Trophoblast cell (in vitro differentiated cells and primary cell): ENCODE results near the gene TMEM127.
"Not testable (repeated sequence)": the region's sequence is repeated elsewhere in the genome, so short reads cannot be mapped to it uniquely, and the experiment has no call there.

Experiments
- DNase-seq, 2 donors: peaks; one replicate each; pipeline ENCODE4 v3.0.0-alpha.2; 2016
- H2AFZ ChIP-seq: 2 replicates; pipeline ENCODE4 v1.6.1; 2013; ENCODE audit warnings: low read length, moderate library complexity, mild to moderate bottlenecking; ENCODE audit not compliant: insufficient read depth, poor library complexity
- H2AK5ac ChIP-seq: 2 replicates; pipeline ENCODE4 v1.6.1; 2013; ENCODE audit warnings: mild to moderate bottlenecking, low read length
- H2BK120ac ChIP-seq: 2 replicates; pipeline ENCODE4 v1.6.1; 2013; ENCODE audit warnings: low read length, mild to moderate bottlenecking, moderate library complexity; ENCODE audit not compliant: insufficient read depth, poor library complexity
- H2BK12ac ChIP-seq: 2 replicates; pipeline ENCODE4 v1.6.1; 2013; ENCODE audit warnings: mild to moderate bottlenecking, low read length, moderate library complexity
- H2BK5ac ChIP-seq: 2 replicates; pipeline ENCODE4 v1.6.1; 2013; ENCODE audit warnings: low read length, low read depth, moderate library complexity, mild to moderate bottlenecking; ENCODE audit not compliant: poor library complexity
- H3K14ac ChIP-seq: 2 replicates; pipeline ENCODE4 v1.6.1; 2013; ENCODE audit warnings: mild to moderate bottlenecking, low read length
- H3K18ac ChIP-seq: 2 replicates; pipeline ENCODE4 v1.6.1; 2013; ENCODE audit warnings: mild to moderate bottlenecking, low read length
- H3K23ac ChIP-seq: 2 replicates; pipeline ENCODE4 v1.6.1; 2013; ENCODE audit warnings: low read length
- H3K27ac ChIP-seq: 2 replicates; pipeline ENCODE4 v1.5.1; 2013; ENCODE audit warnings: low read depth, mild to moderate bottlenecking, inconsistent platforms, low read length, moderate library complexity
- H3K27me3 ChIP-seq: 2 replicates; pipeline ENCODE4 v1.6.1; 2013; ENCODE audit warnings: inconsistent platforms, mild to moderate bottlenecking, low read length, moderate library complexity; ENCODE audit not compliant: insufficient read depth
- H3K36me3 ChIP-seq, 2 experiments: 1 replicate in 1 of 2; 2 replicates in 1 of 2; pipeline ENCODE4 v1.6.1; 2013; ENCODE audit warnings: low read length in 2 of 2, mild to moderate bottlenecking in 2 of 2, moderate library complexity in 1 of 2; ENCODE audit not compliant: insufficient read depth in 2 of 2, control insufficient read depth in 1 of 2
- H3K4ac ChIP-seq: 2 replicates; pipeline ENCODE4 v1.6.1; 2013; ENCODE audit warnings: low read depth, mild to moderate bottlenecking, low read length, moderate library complexity
- H3K4me1 ChIP-seq, 2 experiments: 1 replicate in 1 of 2; 2 replicates in 1 of 2; pipeline ENCODE4 v1.6.1; 2013; ENCODE audit warnings: low read length in 2 of 2, mild to moderate bottlenecking in 2 of 2, moderate library complexity in 1 of 2; ENCODE audit not compliant: insufficient read depth in 2 of 2, control insufficient read depth in 1 of 2
- H3K4me2 ChIP-seq: 2 replicates; pipeline ENCODE4 v1.6.1; 2013; ENCODE audit warnings: inconsistent platforms, mild to moderate bottlenecking, low read length, moderate library complexity
- H3K4me3 ChIP-seq: 2 replicates; pipeline ENCODE4 v1.5.1; 2013; ENCODE audit warnings: mild to moderate bottlenecking, low read depth, low read length, inconsistent platforms
- H3K79me1 ChIP-seq: one replicate; pipeline ENCODE4 v1.6.1; 2013; ENCODE audit warnings: low read length
- H3K79me2 ChIP-seq: 2 replicates; pipeline ENCODE4 v1.6.1; 2013; ENCODE audit warnings: low read length, mild to moderate bottlenecking; ENCODE audit not compliant: control insufficient read depth, insufficient read depth, poor library complexity
- H3K9ac ChIP-seq: 2 replicates; pipeline ENCODE4 v1.6.1; 2013; ENCODE audit warnings: mild to moderate bottlenecking, low read length
- H3K9me3 ChIP-seq: 2 replicates; pipeline ENCODE4 v1.6.1; 2013; ENCODE audit warnings: low read depth, mild to moderate bottlenecking, control low read depth, inconsistent platforms, low read length; ENCODE audit not compliant: insufficient read depth
- H4K12ac ChIP-seq: 2 replicates; pipeline ENCODE4 v1.6.1; 2013; ENCODE audit warnings: low read depth, mild to moderate bottlenecking, low read length, moderate library complexity
- H4K8ac ChIP-seq: 2 replicates; pipeline ENCODE4 v1.6.1; 2013; ENCODE audit warnings: low read depth, mild to moderate bottlenecking, low read length, moderate library complexity
- H4K91ac ChIP-seq: one replicate; pipeline ENCODE4 v1.6.1; 2013; ENCODE audit warnings: low read depth, mild to moderate bottlenecking, low read length, moderate library complexity
- WGBS: extraction: QIAGEN DNeasy Blood & Tissue Kit; methylation state at CpG from one replicate; pipeline ENCODE4 v1.1.7; 2013; ENCODE audit warnings: missing lambda C conversion rate; ENCODE audit not compliant: insufficient read length, insufficient coverage; ENCODE audit errors: extremely low coverage; 5-methylcytosine and 5-hydroxymethylcytosine counted together

Gene TMEM127

DNA sequence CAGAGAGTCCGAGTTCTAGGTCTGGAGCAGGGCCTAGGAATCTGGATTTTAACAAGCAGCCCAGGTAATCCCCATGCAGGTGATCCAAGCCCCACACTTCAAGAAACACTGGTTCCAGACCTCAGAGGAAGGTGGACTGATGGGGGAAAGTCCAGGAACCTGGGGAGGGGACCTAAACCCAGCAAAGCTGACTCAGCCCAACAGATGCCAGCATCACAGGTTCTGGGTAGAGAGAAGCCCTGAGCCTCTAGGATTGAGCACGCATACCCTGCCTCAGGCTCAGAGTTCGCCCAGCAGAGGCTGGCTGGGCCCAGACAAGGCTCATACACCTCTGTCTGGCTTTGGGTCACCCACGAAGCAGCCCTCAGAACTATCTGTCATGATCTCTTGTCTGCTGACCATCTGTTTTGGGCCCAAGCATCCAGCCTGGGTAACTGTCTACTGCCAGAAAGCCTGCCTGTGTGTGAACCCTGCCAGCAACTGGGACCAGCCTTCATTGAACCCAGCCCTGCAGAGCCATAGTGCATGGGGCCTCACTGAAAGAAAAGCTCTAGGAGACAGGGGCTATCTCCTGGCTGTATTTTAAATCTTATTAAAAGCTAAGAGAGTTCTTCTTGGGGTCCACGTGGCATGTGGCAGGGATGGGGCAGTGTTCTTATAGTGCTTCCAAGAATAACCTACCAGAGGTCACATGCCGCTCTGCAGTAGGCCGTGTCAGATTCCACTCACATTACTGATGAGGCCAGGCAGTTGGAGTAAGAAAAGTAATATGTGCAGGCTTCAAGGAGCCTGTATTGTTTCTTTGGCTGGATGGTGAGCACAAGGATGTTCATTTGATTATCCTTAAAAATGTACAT is 7.4 kb downstream of the TMEM127 start:
- H3K18ac ChIP-seq = no peak overlapping the region
- H3K27me3 ChIP-seq = no peaks in the 10 kb centered on the region
- H2AK5ac ChIP-seq = no peak overlapping the region
- H4K8ac ChIP-seq = no peak overlapping the region
- no peak overlapping the region for H2BK120ac ChIP-seq
- no peak overlapping the region for H4K91ac ChIP-seq
- H3K9ac ChIP-seq = no peak overlapping the region
- peaks cover 2% of the 10 kb centered on the region for H3K9me3 ChIP-seq
- H4K12ac ChIP-seq = no peak overlapping the region
- no peaks in the 10 kb centered on the region for H3K79me1 ChIP-seq
- no peak overlapping the region for H2BK12ac ChIP-seq
- H3K27ac ChIP-seq = no peak overlapping the region
- no peak overlapping the region for H3K4me3 ChIP-seq
- H3K23ac ChIP-seq = no peak overlapping the region
- no peak overlapping the region for H3K14ac ChIP-seq
- H2AFZ ChIP-seq = no peak overlapping the region
- DNase-seq = no peak
- H3K4me1 ChIP-seq = peaks cover 9 to 10% of the 10 kb centered on the region in 2 experiments
- no peak overlapping the region for H2BK5ac ChIP-seq
- H3K36me3 ChIP-seq = peaks cover 35 to 40% of the 10 kb centered on the region in 2 experiments
- no CpG with 5 or more reads among the region's 7 CpGs for WGBS
- peak overlapping the region; percentile 42 for H3K4ac ChIP-seq
- no peaks in the 10 kb centered on the region for H3K79me2 ChIP-seq
- H3K4me2 ChIP-seq = no peak overlapping the region

DNA sequence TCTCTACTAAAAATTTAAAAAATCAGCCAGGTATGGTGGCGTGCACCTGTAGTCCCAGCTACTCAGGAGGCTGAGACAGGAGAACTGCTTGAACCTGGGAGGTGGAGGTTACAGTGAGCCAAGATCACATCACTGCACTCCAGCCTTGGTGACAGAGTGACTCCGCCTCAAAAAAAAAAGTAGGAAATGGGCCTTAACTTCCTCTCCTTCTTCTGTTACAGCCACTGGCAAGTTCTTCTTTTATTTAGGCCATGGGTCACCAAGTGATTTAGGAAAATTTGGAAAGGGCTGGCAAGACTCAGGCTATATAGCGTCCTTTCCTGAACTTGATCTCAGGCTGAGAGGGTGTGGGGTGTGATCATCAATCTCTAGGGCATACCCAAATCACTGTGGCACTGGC is 8.1 kb downstream of the TMEM127 start:
- no CpG with 5 or more reads among the region's 3 CpGs for WGBS
- not testable (repeated sequence) for H3K9me3 ChIP-seq

DNA sequence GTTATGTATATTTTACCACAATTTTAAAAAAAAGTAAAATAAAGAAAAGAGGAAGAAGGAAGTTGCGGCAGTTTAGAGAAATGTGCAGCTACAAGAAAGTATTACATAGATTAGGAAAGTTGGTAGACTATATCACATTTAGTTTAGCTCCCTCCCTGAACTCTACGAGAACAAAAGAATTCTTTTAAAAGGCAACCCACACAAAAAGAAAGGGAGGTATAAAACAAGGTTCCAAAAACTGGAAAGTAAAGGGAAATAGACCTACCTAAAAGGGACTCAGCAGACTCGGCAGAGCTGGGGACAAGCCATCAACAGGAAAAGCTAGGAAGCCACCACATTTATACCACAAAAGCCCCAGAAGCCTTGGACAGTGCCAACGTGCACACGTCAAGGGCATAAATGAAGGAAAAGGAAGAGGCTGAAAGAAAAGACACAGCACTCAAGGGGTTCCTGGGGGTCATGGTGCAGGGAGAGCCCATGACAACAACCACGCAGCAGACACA is 9.1 kb downstream of the TMEM127 start:
- Histone ChIP-seq H3K18ac (no peak overlapping the region), H3K9me3 (peaks cover 2% of the 10 kb centered on the region), H3K9ac (no peak overlapping the region), H3K14ac (no peak overlapping the region), H3K27ac (no peak overlapping the region), H4K91ac (no peak overlapping the region), H2BK5ac (no peak overlapping the region), H3K36me3 (peaks cover 44 to 49% of the 10 kb centered on the region in 2 experiments), H3K79me1 (no peaks in the 10 kb centered on the region), H3K4me1 (peaks cover 10 to 13% of the 10 kb centered on the region in 2 experiments), H2BK120ac (no peak overlapping the region), H2AFZ (no peak overlapping the region), H4K12ac (no peak overlapping the region), H3K4ac (no peak overlapping the region), H2BK12ac (no peak overlapping the region), H3K23ac (no peak overlapping the region), H3K4me2 (no peak overlapping the region), H2AK5ac (no peak overlapping the region), H3K4me3 (no peak overlapping the region), H4K8ac (no peak overlapping the region), H3K27me3 (no peaks in the 10 kb centered on the region), H3K79me2 (no peaks in the 10 kb centered on the region)
- WGBS = no CpG with 5 or more reads among the region's 6 CpGs
- DNase-seq = no peak

More for the DNA sequence above, 8.1 kb downstream of the TMEM127 start:
- H2AFZ ChIP-seq, H3K27me3 ChIP-seq, H3K4me2 ChIP-seq, H3K18ac ChIP-seq, H2BK120ac ChIP-seq, H3K9ac ChIP-seq, H2AK5ac ChIP-seq, H3K79me1 ChIP-seq, H4K91ac ChIP-seq, H3K4ac ChIP-seq, H3K27ac ChIP-seq, H3K14ac ChIP-seq, H4K8ac ChIP-seq, H3K79me2 ChIP-seq, H4K12ac ChIP-seq, H3K23ac ChIP-seq, H2BK5ac ChIP-seq, H3K4me3 ChIP-seq, H2BK12ac ChIP-seq: not testable (repeated sequence)
- Histone ChIP-seq H3K4me1 (peaks cover 9 to 10% of the 10 kb centered on the region in 2 experiments), H3K36me3 (peaks cover 41 to 46% of the 10 kb centered on the region in 2 experiments)
- DNase-seq = peak in 1 of 2 donors; percentile 15

DNA sequence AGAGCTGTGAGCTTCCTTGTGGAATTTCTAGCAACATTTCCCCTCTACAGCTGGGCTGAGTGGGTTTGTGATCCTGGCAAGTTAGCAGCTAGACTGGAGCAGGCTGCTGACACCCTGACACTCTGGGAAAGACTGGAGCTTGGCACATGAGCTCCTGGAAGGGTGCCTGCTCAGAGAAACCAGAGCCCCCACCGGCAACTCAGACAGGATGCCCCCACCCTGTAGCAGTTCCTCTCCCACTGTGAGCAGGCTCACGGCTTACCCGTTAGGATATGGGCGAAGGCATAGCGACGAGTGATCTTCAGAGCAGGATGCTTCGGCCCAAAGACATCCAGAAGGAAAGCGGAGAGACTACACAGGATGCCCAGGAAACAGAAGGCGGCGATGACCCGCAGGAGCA is 11.2 kb downstream of the TMEM127 start:
- no CpG with 5 or more reads among the region's 11 CpGs for WGBS

More for the DNA sequence above, 11.2 kb downstream of the TMEM127 start:
- H2AK5ac ChIP-seq = no peak overlapping the region
- H3K18ac ChIP-seq = no peak overlapping the region
- no peaks in the 10 kb centered on the region for H3K79me2 ChIP-seq
- no peak overlapping the region for H3K14ac ChIP-seq
- peaks cover 41 to 45% of the 10 kb centered on the region in 2 experiments for H3K36me3 ChIP-seq
- H3K4me1 ChIP-seq = peaks cover 0 to 3% of the 10 kb centered on the region in 2 experiments
- no peak overlapping the region for H4K8ac ChIP-seq
- H2AFZ ChIP-seq = no peak overlapping the region
- H2BK5ac ChIP-seq = no peak overlapping the region
- no peak overlapping the region for H3K4me2 ChIP-seq
- H3K4me3 ChIP-seq = no peak overlapping the region
- H2BK12ac ChIP-seq = no peak overlapping the region
- no peak overlapping the region for H3K23ac ChIP-seq
- no peak overlapping the region for H3K9ac ChIP-seq
- no peak overlapping the region for H4K91ac ChIP-seq
- H3K79me1 ChIP-seq = no peaks in the 10 kb centered on the region
- H4K12ac ChIP-seq = no peak overlapping the region
- H3K4ac ChIP-seq = no peak overlapping the region
- no peak overlapping the region for H3K27ac ChIP-seq
- no peaks in the 10 kb centered on the region for H3K27me3 ChIP-seq
- H2BK120ac ChIP-seq = no peak overlapping the region
- DNase-seq = no peak
- peaks cover 2% of the 10 kb centered on the region for H3K9me3 ChIP-seq
